ENCODE measurements around the gene NUDT9.
"Not testable (repeated sequence)": the region's sequence is repeated elsewhere in the genome, so short reads cannot be mapped to it uniquely, and the experiment has no call there.

- TF ChIP-seq POLR2AphosphoS5 (IDR thresholded peaks at IDR 0.05; ENCODE audit: insufficient read depth in 1 of 2, low read depth in 1 of 2); CTCF (IDR thresholded peaks at IDR 0.05); POLR2A (IDR thresholded peaks at IDR 0.05): not testable (repeated sequence)
These were observed 18.6 kb upstream of the NUDT9 start for GRCh38 chr4:87403732-87404131.

All from vagina (tissue), 2 donors.